GM21526 (cell line): ENCODE measurements around the gene NUCB1.
"Not testable (repeated sequence)": the region's sequence is repeated elsewhere in the genome, so short reads cannot be mapped to it uniquely, and the experiment has no call there.

Source experiments
- ATAC-seq: cut with Tn5 transposase; IDR thresholded peaks from one replicate; pipeline ENCODE4 v1.9.1; 2021; ENCODE audit warnings: moderate library complexity; ENCODE audit not compliant: unreplicated experiment, low FRiP score

NUCB1 gene

DNA sequence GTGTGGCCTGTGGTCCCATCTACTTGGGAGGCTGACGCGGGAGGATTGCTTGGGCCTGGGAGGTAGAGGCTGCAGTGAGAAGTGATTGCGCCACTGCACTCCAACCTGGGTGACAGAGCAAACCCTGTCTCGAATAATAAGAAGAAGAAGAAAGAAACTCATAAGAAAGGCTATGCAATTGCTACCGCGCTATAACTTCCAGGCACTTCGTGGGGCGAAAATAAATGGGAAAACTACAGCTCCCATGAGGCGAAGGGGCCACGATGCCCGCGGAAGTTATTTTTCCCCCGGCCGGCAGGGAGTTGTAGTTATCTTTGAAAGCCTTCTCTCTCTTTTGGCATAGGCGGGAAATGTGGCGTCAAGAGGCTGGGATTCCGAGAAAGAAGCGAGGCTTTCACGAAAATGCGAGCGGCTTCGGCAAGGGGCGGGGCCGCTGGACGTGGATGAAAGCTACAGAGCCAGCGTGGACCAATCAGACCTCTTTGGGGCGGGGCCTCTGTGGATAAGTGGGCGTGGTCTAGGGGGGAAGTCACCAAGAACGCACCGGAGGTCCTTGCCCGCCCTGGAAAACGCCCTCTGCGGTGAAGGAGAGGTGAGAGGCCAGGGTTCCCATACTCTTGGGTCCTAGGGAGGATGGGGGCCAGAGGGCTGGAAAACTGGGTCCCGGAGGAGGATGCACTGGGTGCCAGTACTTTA is at the start of gene NUCB1:
TSS of gene NUCB1 (plus strand) at position 532 of the 696 bp plus-strand sequence. CDS start 485 bp downstream, outside the sequence.
- ATAC-seq: peak; percentile 87

DNA sequence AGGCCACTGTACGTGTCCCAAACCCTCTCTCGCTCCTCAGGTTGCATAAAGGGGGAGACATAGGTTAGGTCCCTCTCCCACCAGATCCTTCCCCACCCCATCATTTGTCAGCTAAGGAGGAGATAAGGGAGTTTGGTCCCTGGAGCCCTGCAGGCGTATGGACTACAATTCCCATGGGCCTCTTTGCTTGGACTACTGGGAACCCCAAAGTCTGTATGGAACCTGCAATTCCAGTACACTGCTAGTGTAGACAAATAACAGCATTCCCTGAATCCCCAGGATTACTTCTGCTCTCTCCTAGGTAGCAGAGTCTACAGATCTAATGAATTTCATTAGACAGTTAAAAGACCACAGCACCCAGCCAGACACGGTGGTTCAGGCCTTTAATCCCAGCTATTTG is 47.8 kb upstream of the NUCB1 start:
- ATAC-seq: no peak

- ATAC-seq: no peak
These were observed 46.6 kb upstream of the NUCB1 start for GRCh38 chr19:48853483-48853882.

DNA sequence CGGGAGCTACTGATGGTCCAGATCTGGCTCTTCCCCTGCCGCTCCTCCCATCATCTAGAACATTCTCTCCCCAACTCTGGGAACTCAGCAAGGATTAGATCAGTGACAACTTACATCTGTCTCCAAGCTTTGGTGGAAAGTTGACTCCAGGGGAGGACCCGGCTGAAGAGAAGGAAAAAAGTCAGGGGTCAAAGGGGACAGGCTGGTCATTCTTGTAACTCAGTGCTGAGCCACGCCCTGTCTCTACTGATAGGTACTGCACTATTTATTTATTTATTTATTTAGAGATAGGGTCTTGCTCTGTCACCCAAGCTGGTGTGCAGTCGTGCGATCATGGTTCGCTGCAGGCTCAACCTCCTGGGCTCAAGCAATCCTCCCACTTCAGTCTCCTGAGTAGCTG is 46.0 kb upstream of the NUCB1 start:
- no peak for ATAC-seq

DNA sequence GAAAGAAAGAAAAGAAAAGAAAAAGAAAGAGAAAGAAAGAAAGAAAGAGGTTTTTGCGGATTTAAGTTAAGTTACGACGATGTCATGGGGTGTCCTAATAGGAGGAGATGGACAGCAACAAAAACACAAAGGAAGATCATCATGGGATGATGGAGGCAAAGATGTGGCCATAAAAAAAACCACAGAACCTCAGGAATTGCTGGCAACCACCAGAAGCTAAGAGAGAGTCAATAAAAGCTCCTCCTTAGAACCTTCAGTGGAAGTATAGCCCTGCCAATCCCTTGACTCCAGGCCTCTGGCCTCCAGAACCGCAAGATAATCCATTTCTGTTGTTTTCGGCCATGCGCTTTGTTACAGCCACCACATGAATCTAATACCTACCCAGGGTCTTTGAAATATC is 43.2 kb upstream of the NUCB1 start:
- ATAC-seq: no peak

- ATAC-seq: no peak
These were observed 41.0 kb upstream of the NUCB1 start for GRCh38 chr19:48858984-48859710.

- ATAC-seq: no peak
These were observed 40.2 kb upstream of the NUCB1 start for GRCh38 chr19:48859711-48860572.

DNA sequence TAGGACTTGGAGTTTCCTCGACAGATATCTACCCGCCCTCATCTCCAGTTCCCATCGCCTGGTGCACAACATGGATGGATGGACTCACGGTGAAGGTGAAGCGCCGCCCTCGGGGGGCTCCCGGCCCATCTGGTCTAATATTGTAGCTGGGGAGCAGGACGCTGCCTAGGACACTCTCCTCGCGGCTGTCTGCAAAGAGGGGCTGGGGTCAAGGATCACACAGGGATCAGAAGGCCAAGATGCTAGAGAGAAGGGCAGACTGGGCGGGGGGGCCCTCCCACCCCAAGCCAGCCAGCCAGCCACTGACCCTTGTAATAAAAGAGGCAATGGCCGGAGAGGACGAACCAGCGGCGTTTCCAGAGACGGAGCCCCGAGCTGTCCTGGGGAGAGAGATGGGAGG is 38.8 kb upstream of the NUCB1 start:
- ATAC-seq: no peak

GRCh38 chr19:48862827-48863226 is 37.3 kb upstream of the NUCB1 start:
- ATAC-seq: no peak

DNA sequence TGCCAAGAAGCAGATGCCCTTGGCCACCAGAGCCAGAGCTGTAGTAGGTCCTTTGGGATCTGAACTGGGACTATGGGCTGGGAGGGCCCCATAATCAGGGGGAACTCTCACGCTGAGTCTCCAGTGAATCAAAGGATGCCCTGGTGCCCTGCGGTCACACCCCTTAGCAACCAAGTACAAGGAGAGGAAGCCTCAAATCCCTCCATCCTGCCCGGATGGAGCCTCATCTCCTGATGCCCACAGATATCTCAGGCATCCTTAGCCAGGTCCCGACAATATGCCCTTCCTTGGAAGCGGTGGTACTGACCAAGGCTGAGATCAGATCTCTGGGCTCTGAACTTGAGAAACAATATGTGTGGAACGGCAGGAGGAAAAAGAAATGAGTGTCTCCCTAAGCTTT is 33.4 kb upstream of the NUCB1 start:
- ATAC-seq: no peak

DNA sequence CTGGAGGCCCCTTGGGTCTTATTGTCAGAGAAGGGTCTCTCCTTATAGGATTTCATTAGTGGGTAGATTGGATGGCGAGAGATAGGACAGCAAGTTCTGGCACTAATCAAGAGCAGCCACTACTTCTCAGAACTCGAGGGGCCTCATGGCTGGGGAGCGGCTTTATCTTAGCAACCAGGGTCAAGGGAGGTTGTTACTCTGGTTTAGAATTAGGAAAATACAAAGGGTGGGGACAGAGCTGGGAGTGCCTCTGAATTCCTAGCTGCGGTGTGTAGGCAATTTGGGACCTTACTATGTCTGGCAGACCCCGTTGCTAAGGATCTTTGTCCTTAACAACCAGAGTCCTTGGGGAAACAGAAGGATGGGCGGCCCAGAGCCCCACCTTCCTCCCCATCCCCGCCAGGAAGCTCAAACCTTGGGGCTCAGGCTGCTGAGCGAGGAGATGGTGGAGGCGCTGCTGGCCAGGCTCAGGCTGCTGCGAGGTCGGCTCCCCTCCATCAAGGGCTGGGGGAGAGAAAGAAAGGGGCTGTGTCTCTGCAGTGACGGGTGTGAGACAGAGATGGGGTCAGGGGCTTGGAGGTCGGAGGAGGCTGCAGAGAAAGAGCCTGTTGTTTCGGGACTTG is 32.9 kb upstream of the NUCB1 start:
- no peak for ATAC-seq

DNA sequence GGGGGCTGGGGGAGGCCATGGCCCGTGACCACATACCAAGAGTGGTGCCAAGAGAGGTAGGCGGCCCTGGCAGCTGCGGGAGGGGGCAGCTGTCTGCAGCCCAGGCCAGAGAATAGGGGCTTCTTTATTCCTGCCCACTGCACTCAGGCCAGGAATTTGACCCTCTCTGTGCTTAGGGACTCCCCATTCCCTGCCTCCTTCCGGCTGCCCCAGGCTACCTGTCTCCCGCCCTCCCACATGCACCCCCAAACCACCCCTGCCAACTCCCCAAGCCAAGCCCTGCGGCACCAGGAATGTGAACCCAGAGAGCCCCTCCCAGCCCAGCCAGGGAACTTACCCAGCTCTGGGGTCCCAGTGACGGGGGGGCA is 32.4 kb upstream of the NUCB1 start:
- ATAC-seq: no peak

- ATAC-seq: no peak
These were observed 31.8 kb upstream of the NUCB1 start, which contains the start of gene PLEKHA4 for GRCh38 chr19:48868114-48868886. Gene PLEKHA4 (minus strand): TSS chr19:48868617. CDS start chr19:48867620, 997 bp downstream.

DNA sequence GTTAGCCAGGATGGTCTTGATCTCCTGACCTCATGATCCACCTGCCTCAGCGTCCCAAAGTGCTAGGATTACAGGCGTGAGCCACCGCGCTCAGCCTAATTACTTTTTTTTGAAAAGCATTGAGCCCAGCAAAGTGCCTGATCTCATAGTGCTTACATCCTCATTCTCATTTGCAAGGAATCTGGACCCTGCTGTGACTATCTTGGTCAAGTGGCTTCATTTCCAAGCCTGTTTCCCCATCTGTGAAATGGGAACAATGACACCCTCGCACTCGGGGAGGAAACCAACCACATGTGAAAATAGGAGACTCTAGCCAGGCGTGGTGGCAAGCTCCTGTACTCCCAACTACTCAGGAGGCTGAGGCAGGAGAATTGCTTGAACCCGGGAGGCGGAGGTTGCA is 30.1 kb upstream of the NUCB1 start:
- no peak for ATAC-seq

DNA sequence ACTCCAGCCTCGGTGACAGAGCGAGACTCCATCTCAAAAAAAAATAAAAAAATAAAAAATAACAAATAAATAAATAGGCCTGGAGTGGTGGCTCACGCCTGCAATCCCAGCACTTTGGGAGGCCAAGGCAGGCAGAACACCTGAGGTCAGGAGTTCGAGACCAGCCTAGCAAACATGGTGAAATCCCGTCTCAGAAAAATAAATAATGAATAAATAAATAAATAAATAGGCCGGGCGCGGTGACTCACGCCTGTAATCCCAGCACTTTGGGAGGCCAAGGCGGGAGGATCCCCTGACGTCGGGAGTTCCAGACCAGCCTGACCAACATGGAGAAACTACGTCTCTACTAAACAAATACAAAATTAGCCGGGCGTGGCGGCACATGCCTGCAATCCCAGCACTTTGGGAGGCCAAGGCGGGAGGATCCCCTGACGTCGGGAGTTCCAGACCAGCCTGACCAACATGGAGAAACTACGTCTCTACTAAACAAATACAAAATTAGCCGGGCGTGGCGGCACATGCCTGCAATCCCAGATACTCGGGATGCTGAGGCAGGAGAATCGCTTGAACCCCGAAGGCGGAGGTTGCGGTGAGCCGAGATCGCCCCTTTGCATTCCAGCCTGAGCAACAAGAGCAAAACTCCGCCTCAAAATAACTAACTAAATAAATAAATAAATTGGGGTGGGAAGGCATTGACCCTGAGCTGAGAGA is 28.5 kb upstream of the NUCB1 start:
- ATAC-seq: not testable (repeated sequence)

DNA sequence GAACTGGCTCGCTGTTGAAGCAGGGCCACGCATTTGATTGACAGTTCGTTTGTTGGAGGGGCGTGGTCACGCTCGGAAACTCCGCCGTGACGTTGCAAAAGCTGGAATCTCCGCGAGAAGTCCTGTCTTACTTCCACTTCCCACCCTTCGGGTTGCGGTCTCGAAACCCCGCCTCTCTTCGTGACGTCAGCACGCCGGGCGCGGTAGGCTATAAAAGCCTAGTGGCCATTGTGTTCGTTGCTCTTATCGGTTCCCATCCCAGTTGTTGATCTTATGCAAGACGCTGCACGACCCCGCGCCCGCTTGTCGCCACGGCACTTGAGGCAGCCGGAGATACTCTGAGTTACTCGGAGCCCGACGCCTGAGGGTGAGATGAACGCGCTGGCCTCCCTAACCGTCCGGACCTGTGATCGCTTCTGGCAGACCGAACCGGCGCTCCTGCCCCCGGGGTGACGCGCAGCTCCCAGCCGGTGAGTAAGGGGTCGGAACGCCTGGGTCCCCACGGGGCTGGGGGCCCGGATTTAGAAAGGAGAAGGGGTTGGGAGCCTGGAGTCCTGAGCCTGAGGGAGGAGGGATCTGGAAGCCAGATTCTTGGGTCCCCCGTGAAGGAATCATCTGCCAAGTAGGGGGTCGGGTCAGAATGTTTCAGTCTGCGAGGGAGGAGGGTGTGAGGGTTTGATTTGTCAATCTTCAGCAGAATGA is 27.8 kb upstream of the NUCB1 start, which contains the start of gene PPP1R15A:
TSS of gene PPP1R15A (plus strand) at position 240 of the 702 bp plus-strand sequence. CDS start 813 bp downstream, outside the sequence.
- ATAC-seq: no peak

GRCh38 chr19:48872884-48873475 is 27.1 kb upstream of the NUCB1 start:
- no peak for ATAC-seq
